GM12874 (cell line): Measurements from ENCODE around the gene SLFN5.

Source experiments
- TF ChIP-seq, protein P1 (sequence below): IDR thresholded peaks from 2 replicates; pipeline ENCODE4 v1.5.1; 2011; ENCODE audit warnings: low read depth, mild to moderate bottlenecking, control low read depth, low read length, moderate library complexity; ENCODE audit not compliant: insufficient read depth

SLFN5 gene

DNA sequence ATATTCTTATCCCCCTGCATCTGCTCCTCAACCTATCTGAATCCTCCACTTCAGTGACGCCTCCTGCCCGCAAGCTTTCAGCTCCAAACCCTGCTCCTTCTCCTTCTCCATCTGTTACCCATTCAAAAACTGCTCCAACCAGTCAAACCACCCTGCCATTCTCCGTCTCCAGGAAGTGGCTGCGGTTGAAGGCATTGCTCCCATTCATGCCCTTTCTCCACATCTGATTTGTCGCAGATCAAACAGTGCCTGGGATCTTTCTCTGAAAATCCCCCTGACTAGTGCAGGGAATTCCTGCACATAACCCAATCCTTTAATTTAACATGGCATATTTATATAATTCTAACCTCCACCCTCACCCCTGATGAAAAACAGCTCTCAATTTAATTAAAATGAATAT lies 56.3 kb downstream of the SLFN5 start:
- TF ChIP-seq, protein P1, sequence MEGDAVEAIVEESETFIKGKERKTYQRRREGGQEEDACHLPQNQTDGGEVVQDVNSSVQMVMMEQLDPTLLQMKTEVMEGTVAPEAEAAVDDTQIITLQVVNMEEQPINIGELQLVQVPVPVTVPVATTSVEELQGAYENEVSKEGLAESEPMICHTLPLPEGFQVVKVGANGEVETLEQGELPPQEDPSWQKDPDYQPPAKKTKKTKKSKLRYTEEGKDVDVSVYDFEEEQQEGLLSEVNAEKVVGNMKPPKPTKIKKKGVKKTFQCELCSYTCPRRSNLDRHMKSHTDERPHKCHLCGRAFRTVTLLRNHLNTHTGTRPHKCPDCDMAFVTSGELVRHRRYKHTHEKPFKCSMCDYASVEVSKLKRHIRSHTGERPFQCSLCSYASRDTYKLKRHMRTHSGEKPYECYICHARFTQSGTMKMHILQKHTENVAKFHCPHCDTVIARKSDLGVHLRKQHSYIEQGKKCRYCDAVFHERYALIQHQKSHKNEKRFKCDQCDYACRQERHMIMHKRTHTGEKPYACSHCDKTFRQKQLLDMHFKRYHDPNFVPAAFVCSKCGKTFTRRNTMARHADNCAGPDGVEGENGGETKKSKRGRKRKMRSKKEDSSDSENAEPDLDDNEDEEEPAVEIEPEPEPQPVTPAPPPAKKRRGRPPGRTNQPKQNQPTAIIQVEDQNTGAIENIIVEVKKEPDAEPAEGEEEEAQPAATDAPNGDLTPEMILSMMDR: no peak

DNA sequence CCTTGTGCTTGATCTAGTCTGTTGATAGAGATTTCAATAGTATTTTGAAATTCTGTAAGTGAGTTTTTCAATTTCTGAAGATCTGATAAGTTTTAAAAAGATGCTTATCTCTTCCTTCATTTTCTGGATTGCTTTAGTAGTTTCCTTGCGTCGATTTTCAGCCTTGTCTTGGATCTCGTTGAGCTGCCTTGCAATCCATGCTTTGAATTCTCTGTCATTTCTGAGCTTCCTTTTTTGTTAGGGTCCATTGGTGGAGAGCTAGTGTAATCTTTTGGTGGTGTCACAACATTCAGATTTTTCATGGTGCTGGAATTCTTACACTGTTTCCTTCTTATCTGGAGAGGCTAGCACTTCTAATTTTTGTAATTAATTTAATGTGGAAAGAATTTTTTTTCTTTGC lies 69.5 kb downstream of the SLFN5 start:
- TF ChIP-seq, protein P1: no peak

DNA sequence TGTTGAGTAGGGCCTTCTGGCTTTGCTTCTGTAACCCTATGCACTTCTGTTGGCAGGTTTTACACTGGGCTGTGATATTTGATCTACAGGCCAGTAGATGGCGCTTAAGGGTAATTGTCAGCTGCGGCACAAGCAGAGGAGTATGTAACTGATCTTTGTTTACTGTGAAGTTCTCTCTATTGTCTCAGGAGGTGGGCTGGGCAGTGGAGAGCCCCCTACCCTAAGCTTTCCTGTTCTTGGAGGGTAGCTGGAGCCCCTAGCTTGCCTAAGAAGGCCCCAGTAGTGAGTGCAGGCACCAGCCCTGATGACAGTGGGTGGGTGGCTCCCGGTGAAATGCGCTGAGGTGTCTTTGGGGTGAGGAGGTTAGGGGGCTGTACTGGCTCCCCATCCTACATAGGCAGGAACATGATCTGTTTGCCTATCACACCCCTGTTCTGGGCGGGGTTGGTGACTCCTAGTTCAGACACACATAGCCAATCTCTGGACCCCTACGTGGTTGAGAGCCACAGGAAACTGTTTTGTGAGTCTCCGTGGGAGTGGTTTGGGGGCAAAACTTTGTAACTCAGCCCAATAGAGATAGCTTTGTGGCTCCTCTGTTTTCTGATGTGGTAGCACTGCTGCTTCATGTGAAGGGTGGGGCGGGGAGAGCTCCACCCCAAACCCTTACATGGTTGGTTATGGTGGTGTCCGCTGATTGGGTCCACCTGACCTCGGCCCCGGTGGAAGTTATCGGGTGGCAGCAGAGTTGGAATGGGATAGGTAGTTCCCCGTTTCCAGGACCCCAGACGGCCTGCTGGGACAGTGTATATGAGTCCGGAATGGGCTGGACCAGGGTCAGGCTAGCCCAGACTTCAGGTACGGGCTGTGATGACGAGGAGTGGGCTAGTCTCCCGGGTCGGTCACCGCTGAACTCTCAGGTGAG lies 70.2 kb downstream of the SLFN5 start:
- TF ChIP-seq, protein P1: peak; percentile 72

DNA sequence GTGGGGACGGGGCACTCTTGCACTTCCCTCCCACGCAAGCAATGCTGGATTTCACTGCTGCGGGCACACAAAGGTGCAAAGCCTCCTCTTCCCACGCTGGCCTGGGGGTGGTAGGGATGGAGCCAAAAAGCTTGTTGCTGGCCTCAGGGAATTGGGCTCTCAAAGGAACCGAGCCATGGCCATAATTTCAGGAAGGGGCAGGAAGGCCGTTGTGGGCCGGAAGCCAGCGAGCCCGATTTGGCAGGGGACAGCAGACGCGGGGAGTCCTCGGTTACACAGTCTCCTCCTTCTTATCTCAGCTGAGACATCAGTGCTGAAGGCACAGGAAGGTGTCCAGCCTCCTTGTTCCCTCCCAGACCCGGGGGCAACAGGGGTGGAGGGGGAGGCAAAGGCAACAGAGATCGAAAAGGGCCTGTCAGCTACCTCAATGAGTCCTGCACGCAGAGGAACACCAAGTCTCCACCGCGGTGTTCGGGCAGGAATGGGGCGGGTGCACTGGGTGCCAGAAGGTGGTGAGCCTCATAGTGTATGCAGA lies 71.1 kb downstream of the SLFN5 start:
- TF ChIP-seq, protein P1: no peak

DNA sequence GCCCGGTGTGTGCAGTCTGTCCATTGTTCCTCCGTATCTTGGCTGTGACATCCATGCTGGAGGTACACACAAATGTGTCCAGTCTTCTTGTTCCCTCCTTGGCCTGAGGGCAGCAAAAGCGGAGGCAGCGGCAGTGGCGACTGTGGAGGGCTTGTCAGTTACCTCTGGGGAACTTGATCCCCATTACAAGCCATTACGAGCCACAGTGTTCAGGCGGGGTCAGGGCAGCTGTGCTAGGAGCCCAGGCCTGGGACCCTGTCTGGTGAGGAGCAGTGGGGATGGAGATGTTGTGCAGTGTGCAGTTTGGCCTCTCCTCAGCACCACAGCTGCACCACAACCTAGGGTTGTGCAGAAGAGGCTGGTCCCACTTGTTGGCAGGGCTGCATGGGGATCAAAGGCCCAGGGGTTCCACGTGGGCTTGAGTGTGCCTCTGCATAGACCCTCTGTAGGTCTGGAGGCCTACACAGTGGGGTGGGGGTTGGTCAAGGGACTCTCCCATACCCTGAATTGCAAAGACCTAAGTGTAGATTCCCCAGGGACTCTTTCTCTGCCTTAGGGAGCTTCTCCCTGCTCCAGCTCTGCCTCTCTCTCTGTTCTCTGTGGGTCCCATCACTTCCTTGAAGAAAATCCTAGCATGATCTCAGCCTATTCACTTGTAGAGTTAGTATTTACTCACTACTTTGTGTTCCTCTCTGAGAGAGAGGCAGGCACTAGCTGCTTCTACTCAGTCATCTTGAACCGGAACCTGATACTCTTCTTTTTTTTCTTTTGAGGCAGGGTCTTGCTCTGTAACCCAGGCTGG lies 71.7 kb downstream of the SLFN5 start:
- TF ChIP-seq, protein P1: no peak

DNA sequence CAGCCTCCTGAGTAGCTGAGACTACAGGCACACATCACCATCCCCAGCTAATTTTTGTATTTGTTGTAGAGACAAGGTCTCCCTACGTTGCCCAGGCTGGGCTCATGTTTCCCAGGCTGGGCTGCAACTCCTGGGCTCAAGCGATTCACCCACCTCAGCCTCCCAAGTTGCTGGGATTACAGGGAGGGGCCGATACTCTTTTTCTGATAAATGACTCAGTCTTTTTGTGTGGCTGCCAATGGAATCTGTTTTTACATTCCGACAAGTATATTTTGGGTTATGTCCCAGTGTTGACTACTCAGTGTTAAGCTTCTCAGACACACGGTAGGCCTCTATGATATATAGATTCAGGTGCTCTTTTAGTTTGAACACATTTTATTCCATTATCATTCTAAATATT lies 72.4 kb downstream of the SLFN5 start:
- TF ChIP-seq, protein P1: no peak

DNA sequence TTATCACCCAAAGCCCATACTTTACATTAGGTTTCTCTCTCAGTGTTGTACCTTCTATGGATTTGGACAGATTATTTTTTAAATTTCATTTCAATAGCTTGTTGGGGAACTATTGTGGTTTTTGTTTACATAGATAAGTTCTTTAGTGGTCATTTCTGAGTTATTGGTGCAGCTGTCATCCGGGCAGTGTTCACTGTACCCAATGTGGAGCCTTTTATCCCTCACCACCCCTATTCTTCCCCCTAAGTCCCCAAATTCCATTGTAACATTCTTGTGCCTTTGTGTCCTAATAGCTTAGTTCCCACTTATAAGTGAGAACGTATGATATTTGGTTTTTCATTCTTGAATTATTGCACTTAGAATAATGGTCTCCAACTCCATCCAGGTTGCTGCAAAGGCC lies 73.1 kb downstream of the SLFN5 start:
- TF ChIP-seq, protein P1: no peak
